HEK293 (cell line): ENCODE results near the gene SRRD.

Experiments
- CTCF ChIA-PET: fragments of 350-600 bp; formaldehyde crosslinking; extraction: SDS; loops from one replicate; lab custom pipeline; 2021; ENCODE audit warnings: antibody characterized with exemption; lab: Yijun Ruan, JAX
- POLR2A ChIA-PET: fragments of 300-600 bp; formaldehyde crosslinking; extraction: SDS; loops from one replicate; lab custom pipeline; 2020; ENCODE audit warnings: antibody characterized with exemption, inconsistent platforms; lab: Yijun Ruan, JAX
- H3K27ac ChIP-seq: fragments of 200-500 bp; sonication (Bioruptor generic); 2 replicates; pipeline ENCODE4 v1.5.1; 2014; ENCODE audit warnings: low read depth, low read length, control low read depth, inconsistent platforms; ENCODE audit errors: extremely low read depth
- H3K36me3 ChIP-seq, 2 experiments: fragments of 200-500 bp in 1 of 2; sonication (Bioruptor generic) in 1 of 2; 1 replicate in 1 of 2; 2 replicates in 1 of 2; pipeline ENCODE4 v1.5.1; 2014 to 2017; ENCODE audit warnings: inconsistent platforms in 2 of 2, low read length in 2 of 2; ENCODE audit not compliant: control insufficient read depth in 2 of 2, insufficient read depth in 1 of 2
- H3K4me1 ChIP-seq: fragments of 200-500 bp; sonication (Bioruptor generic); 2 replicates; pipeline ENCODE4 v1.5.1; 2014; ENCODE audit warnings: mild to moderate bottlenecking, low read length, inconsistent platforms; ENCODE audit not compliant: control insufficient read depth, insufficient read depth
- H3K4me3 ChIP-seq: 2 replicates; pipeline ENCODE4 v1.5.1; 2011; ENCODE audit warnings: low read depth, mild to moderate bottlenecking, control low read depth, low read length, moderate library complexity
- H3K9me3 ChIP-seq: fragments of 200-500 bp; sonication (Bioruptor generic); 2 replicates; pipeline ENCODE4 v1.5.1; 2014; ENCODE audit warnings: low read depth, low read length, inconsistent platforms; ENCODE audit not compliant: control insufficient read depth, insufficient read depth
- BCL11B ChIP-seq: fragments of 450-650 bp; formaldehyde crosslinking; IDR thresholded peaks from 2 replicates; pipeline ENCODE4 v1.5.1; 2016; ENCODE audit warnings: low read depth, missing biosample characterization, missing genetic modification characterization
- FEZF1 ChIP-seq: fragments of 450-650 bp; formaldehyde crosslinking; IDR thresholded peaks from 2 replicates; pipeline ENCODE4 v1.5.1; 2016; ENCODE audit warnings: missing biosample characterization, missing genetic modification characterization
- GLI2 ChIP-seq: fragments of 450-650 bp; formaldehyde crosslinking; IDR thresholded peaks from 2 replicates; pipeline ENCODE4; 2017; ENCODE audit warnings: missing biosample characterization, missing genetic modification characterization, low read depth, borderline replicate concordance
- INSM2 ChIP-seq: fragments of 450-650 bp; formaldehyde crosslinking; IDR thresholded peaks from 2 replicates; pipeline ENCODE4 v1.5.1; 2016; ENCODE audit warnings: missing biosample characterization, missing genetic modification characterization
- KLF8 ChIP-seq: fragments of 450-650 bp; formaldehyde crosslinking; IDR thresholded peaks from 2 replicates; pipeline ENCODE4 v1.5.1; 2016; ENCODE audit warnings: missing biosample characterization, missing genetic modification characterization
- KLF9 ChIP-seq: fragments of 450-650 bp; formaldehyde crosslinking; IDR thresholded peaks from 2 replicates; pipeline ENCODE4 v1.5.1; 2016; ENCODE audit warnings: missing biosample characterization, missing genetic modification characterization, low read depth
- PRDM6 ChIP-seq: fragments of 450-650 bp; formaldehyde crosslinking; IDR thresholded peaks from 2 replicates; pipeline ENCODE4 v1.5.1; 2017; ENCODE audit warnings: missing biosample characterization, missing genetic modification characterization
- SCRT2 ChIP-seq: fragments of 450-650 bp; formaldehyde crosslinking; IDR thresholded peaks from 2 replicates; pipeline ENCODE4 v1.5.1; 2016; ENCODE audit warnings: missing biosample characterization, missing genetic modification characterization
- ZBTB6 ChIP-seq: fragments of 450-650 bp; formaldehyde crosslinking; IDR thresholded peaks from 2 replicates; pipeline ENCODE4 v1.5.1; 2017; ENCODE audit warnings: missing biosample characterization, missing genetic modification characterization
- ZIC2 ChIP-seq: fragments of 450-650 bp; formaldehyde crosslinking; IDR thresholded peaks from 2 replicates; pipeline ENCODE4 v1.5.1; 2016; ENCODE audit warnings: missing biosample characterization, missing genetic modification characterization
- ZNF121 ChIP-seq: fragments of 450-650 bp; formaldehyde crosslinking; IDR thresholded peaks from 2 replicates; pipeline ENCODE4 v1.5.1; 2016; ENCODE audit warnings: missing biosample characterization, missing genetic modification characterization
- ZNF16 ChIP-seq: fragments of 450-650 bp; formaldehyde crosslinking; IDR thresholded peaks from 2 replicates; pipeline ENCODE4 v1.5.1; 2016; ENCODE audit warnings: low read depth, missing biosample characterization, missing genetic modification characterization
- ZNF248 ChIP-seq: fragments of 450-650 bp; formaldehyde crosslinking; IDR thresholded peaks from 2 replicates; pipeline ENCODE4 v1.5.1; 2017; ENCODE audit warnings: missing biosample characterization, missing genetic modification characterization
- ZNF26 ChIP-seq: fragments of 450-650 bp; formaldehyde crosslinking; IDR thresholded peaks from 2 replicates; pipeline ENCODE4 v1.5.1; 2016; ENCODE audit warnings: missing biosample characterization, missing genetic modification characterization
- ZNF394 ChIP-seq: fragments of 450-650 bp; formaldehyde crosslinking; IDR thresholded peaks from 2 replicates; pipeline ENCODE4 v1.5.1; 2016; ENCODE audit warnings: missing biosample characterization, missing genetic modification characterization, mild to moderate bottlenecking, moderate library complexity, borderline replicate concordance
- ZNF514 ChIP-seq: fragments of 450-650 bp; formaldehyde crosslinking; IDR thresholded peaks from 2 replicates; pipeline ENCODE4 v1.5.1; 2016; ENCODE audit warnings: missing biosample characterization, missing genetic modification characterization
- ZNF518A ChIP-seq: fragments of 450-650 bp; formaldehyde crosslinking; conservative IDR thresholded peaks from 2 replicates; pipeline ENCODE4 v1.5.1; 2016; ENCODE audit warnings: low read depth, missing biosample characterization, missing genetic modification characterization
- ZNF596 ChIP-seq: fragments of 450-650 bp; IDR thresholded peaks from 2 replicates; pipeline ENCODE4 v1.5.0; 2018; ENCODE audit warnings: missing biosample characterization, mild to moderate bottlenecking, missing genetic modification characterization, moderate library complexity
- ZNF623 ChIP-seq: fragments of 450-650 bp; formaldehyde crosslinking; IDR thresholded peaks from 2 replicates; pipeline ENCODE4 v1.5.1; 2016; ENCODE audit warnings: missing biosample characterization, missing genetic modification characterization
- ZNF704 ChIP-seq: fragments of 450-650 bp; formaldehyde crosslinking; IDR thresholded peaks from 2 replicates; pipeline ENCODE4 v1.5.1; 2016; ENCODE audit warnings: missing biosample characterization, missing genetic modification characterization
- ZNF768 ChIP-seq: fragments of 450-650 bp; formaldehyde crosslinking; IDR thresholded peaks from 2 replicates; pipeline ENCODE4 v1.5.1; 2018; ENCODE audit warnings: missing biosample characterization, mild to moderate bottlenecking, missing genetic modification characterization

SRRD gene

GRCh38 chr22:26496456-26496855 lies 12.8 kb downstream of the SRRD start (continued):
- TF ChIP-seq KLF9 (no peak), ZNF514 (no peak), PRDM6 (tag by site-specific recombination) (no peak)
- TF ChIP-seq, all 188 proteins: peak for 0

GRCh38 chr22:26499188-26499703 lies 15.6 kb downstream of the SRRD start:
- CTCF ChIA-PET, result interaction anchor here (0.6 kb wide), 1 partner anchor 37 kb away, joined by 3 read pairs; no protein-coding TSS in a partner anchor
- H3K9me3 ChIP-seq, result no peaks in the 10 kb centered on the region
- POLR2A ChIA-PET, result no interaction called here
- no peak overlapping the region for H3K4me3 ChIP-seq
- peaks cover 43 to 87% of the 10 kb centered on the region in 2 experiments for H3K36me3 ChIP-seq
- TF ChIP-seq GLI2 (no peak), ZNF596 (tag by site-specific recombination) (no peak), ZBTB6 (no peak), ZNF248 (no peak), BCL11B (no peak), ZNF623 (tag by site-specific recombination) (no peak), ZNF394 (tag by site-specific recombination) (no peak), ZNF704 (tag by site-specific recombination) (no peak), KLF8 (tag by site-specific recombination) (no peak), ZNF768 (tag by site-specific recombination) (no peak), SCRT2 (tag by site-specific recombination) (no peak), ZNF518A (tag by site-specific recombination) (no peak), INSM2 (tag by site-specific recombination) (no peak), ZNF16 (tag by site-specific recombination) (no peak), ZNF26 (tag by site-specific recombination) (no peak), ZNF121 (no peak), ZIC2 (tag by site-specific recombination) (no peak), FEZF1 (tag by site-specific recombination) (no peak)
- no peaks in the 10 kb centered on the region for H3K4me1 ChIP-seq
- no peak overlapping the region for H3K27ac ChIP-seq
